Keratinocyte (primary cell): ENCODE measurements around the gene PLEKHG5. TPM values are rescaled to one million over a fixed set of nuclear protein-coding genes. Genes with fewer than 3 reads are reported as not detected.
"Not testable (repeated sequence)": the region's sequence is repeated elsewhere in the genome, so short reads cannot be mapped to it uniquely, and the experiment has no call there.

Experiments used
- DNase-seq: peaks from one replicate; pipeline ENCODE4 v3.0.0-alpha.2; 2011; ENCODE audit warnings: low read depth, missing footprints, low spot score
- FAIRE-seq: peaks from 2 replicates; lab custom pipeline; 2011; peaks lifted over from hg19 to GRCh38; lab: Jason Lieb, UNC
- H2AFZ ChIP-seq: 2 replicates; pipeline ENCODE4 v1.6.0; 2012; ENCODE audit warnings: low read length, control low read depth, inconsistent platforms; ENCODE audit not compliant: control insufficient read depth
- H3K27ac ChIP-seq: 2 replicates; pipeline ENCODE4 v1.5.1; 2011; ENCODE audit warnings: low read length; ENCODE audit not compliant: control insufficient read depth, insufficient read depth
- H3K27me3 ChIP-seq: 3 replicates; pipeline ENCODE4 v1.6.0; 2011; ENCODE audit warnings: low read length; ENCODE audit not compliant: control insufficient read depth, insufficient read depth; ENCODE audit errors: extremely low read depth
- H3K36me3 ChIP-seq, 2 experiments: 2 replicates in 1 of 2; 3 replicates in 1 of 2; pipeline ENCODE4 v1.5.1; 2011; ENCODE audit warnings: low read length in 2 of 2, mild to moderate bottlenecking in 1 of 2; ENCODE audit not compliant: control insufficient read depth in 2 of 2, insufficient read depth in 2 of 2; ENCODE audit errors: extremely low read depth in 1 of 2
- H3K4me1 ChIP-seq: 3 replicates; pipeline ENCODE4 v1.5.1; 2011; ENCODE audit warnings: low read length; ENCODE audit not compliant: control insufficient read depth, insufficient read depth; ENCODE audit errors: extremely low read depth
- H3K4me2 ChIP-seq: 3 replicates; pipeline ENCODE4 v1.6.0; 2011; ENCODE audit warnings: low read depth, low read length; ENCODE audit not compliant: control insufficient read depth, insufficient read depth; ENCODE audit errors: extremely low read depth
- H3K4me3 ChIP-seq, 3 experiments: fragments of 200-600 bp in 1 of 3; sonication (generic) in 1 of 3; 2 replicates in 2 of 3; 3 replicates in 1 of 3; pipeline ENCODE4 v1.5.1; 2011 to 2016; ENCODE audit warnings: low read length in 3 of 3, mild to moderate bottlenecking in 3 of 3, control low read depth in 2 of 3, inconsistent platforms in 1 of 3, low read depth in 1 of 3, mixed read lengths in 1 of 3, mixed run types in 1 of 3, moderate library complexity in 1 of 3; ENCODE audit not compliant: control insufficient read depth in 2 of 3, insufficient read depth in 2 of 3; ENCODE audit errors: extremely low read depth in 1 of 3
- H3K79me2 ChIP-seq: 2 replicates; pipeline ENCODE4 v1.6.0; 2012; ENCODE audit warnings: low read length; ENCODE audit not compliant: control insufficient read depth, insufficient read depth
- H3K9ac ChIP-seq: 3 replicates; pipeline ENCODE4 v1.6.0; 2011; ENCODE audit warnings: low read length; ENCODE audit not compliant: control insufficient read depth, insufficient read depth; ENCODE audit errors: extremely low read depth
- H3K9me1 ChIP-seq: 3 replicates; pipeline ENCODE4 v1.6.0; 2011; ENCODE audit warnings: low read length; ENCODE audit not compliant: control insufficient read depth, insufficient read depth; ENCODE audit errors: extremely low read depth
- H3K9me3 ChIP-seq: 2 replicates; pipeline ENCODE4 v1.5.1; 2012; ENCODE audit warnings: low read depth, low read length; ENCODE audit not compliant: control insufficient read depth
- H4K20me1 ChIP-seq: 3 replicates; pipeline ENCODE4 v1.6.0; 2011; ENCODE audit warnings: low read length; ENCODE audit not compliant: control insufficient read depth, insufficient read depth; ENCODE audit errors: extremely low read depth
- EZH2 ChIP-seq: IDR thresholded peaks from one replicate; pipeline ENCODE4 v1.6.1; 2012; ENCODE audit warnings: inconsistent platforms, mild to moderate bottlenecking, low read length, moderate library complexity
- dilution Hi-C: fragments of 300-500 bp; cut with MboI; formaldehyde crosslinking; loops from one replicate; pipeline ENCODE4 v1.7.0; 2020; ENCODE audit warnings: low sequenced_read_pairs; ENCODE audit not compliant: extremely low pct_ligation_motif_present
- polyA plus RNA-seq, 5 experiments: library from polyadenylated mRNA; depleted of rRNA in 3 of 5; stranded (reverse) in 3 of 5; stranded (forward) in 1 of 5; unstranded in 1 of 5; fragments of >200 nt; gene quantifications; 1 replicate in 1 of 5; 2 replicates in 3 of 5; 3 replicates in 1 of 5; pipeline versions ENCODE4 v1.2.1 to v1.2.3, GENCODE V29; 2011 to 2012; ENCODE audit warnings: missing spikeins in 2 of 5, low read depth in 1 of 5, low replicate concordance in 1 of 5
- TF ChIP-seq, protein P1 (sequence below), 3 experiments: IDR thresholded peaks in 1 of 3; conservative IDR thresholded peaks in 1 of 3; optimal IDR thresholded peaks in 1 of 3; 2 replicates in 2 of 3; 3 replicates in 1 of 3; pipeline versions ENCODE3 to v1.5.1; 2011; ENCODE audit warnings: low read length in 3 of 3, mild to moderate bottlenecking in 3 of 3, moderate library complexity in 2 of 3, control low read depth in 1 of 3, inconsistent platforms in 1 of 3; ENCODE audit not compliant: insufficient read depth in 2 of 3; ENCODE audit errors: extremely low read depth in 1 of 3

PLEKHG5 gene
- polyA plus RNA-seq, 1 donor (not counting 4 experiments of a cell fraction or from before 2014, with no cell fraction given) = 11.8 TPM

DNA sequence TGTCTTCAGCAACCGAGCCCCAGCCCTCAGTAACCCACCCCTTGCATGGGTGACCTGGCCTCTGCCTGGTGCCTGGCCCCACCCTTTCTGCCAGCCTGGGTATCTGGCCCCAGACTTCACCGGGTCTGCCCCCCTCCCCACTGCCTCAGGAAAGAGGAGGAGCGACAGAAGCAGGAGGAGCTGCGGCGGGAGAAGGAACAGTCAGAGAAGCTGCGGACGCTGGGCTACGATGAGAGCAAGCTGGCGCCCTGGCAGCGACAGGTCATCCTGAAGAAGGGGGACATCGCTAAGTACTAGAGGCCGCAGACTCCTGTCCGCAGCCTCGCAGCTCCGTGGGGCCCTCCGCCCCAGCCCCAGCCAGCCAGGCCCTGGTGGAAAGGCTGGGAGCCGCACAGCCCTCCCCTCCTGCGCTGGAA is 31.6 kb downstream of the PLEKHG5 start:
- Histone ChIP-seq H3K79me2 (no peaks in the 10 kb centered on the region), H3K4me3 (no peak overlapping the region), H3K4me2 (no peak overlapping the region), H3K27ac (no peak overlapping the region), H2AFZ (no peak overlapping the region), H3K36me3 (peaks cover 24 to 27% of the 10 kb centered on the region in 2 experiments), H3K4me1 (no peaks in the 10 kb centered on the region), H4K20me1 (no peaks in the 10 kb centered on the region), H3K9me1 (no peaks in the 10 kb centered on the region), H3K9me3 (no peaks in the 10 kb centered on the region), H3K9ac (no peak overlapping the region), H3K27me3 (peaks cover 12% of the 10 kb centered on the region)
- dilution Hi-C loops = no loop called here
- DNase-seq (no peak), FAIRE-seq (no peak)
- TF ChIP-seq, protein P1, sequence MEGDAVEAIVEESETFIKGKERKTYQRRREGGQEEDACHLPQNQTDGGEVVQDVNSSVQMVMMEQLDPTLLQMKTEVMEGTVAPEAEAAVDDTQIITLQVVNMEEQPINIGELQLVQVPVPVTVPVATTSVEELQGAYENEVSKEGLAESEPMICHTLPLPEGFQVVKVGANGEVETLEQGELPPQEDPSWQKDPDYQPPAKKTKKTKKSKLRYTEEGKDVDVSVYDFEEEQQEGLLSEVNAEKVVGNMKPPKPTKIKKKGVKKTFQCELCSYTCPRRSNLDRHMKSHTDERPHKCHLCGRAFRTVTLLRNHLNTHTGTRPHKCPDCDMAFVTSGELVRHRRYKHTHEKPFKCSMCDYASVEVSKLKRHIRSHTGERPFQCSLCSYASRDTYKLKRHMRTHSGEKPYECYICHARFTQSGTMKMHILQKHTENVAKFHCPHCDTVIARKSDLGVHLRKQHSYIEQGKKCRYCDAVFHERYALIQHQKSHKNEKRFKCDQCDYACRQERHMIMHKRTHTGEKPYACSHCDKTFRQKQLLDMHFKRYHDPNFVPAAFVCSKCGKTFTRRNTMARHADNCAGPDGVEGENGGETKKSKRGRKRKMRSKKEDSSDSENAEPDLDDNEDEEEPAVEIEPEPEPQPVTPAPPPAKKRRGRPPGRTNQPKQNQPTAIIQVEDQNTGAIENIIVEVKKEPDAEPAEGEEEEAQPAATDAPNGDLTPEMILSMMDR (optimal IDR thresholded peaks at IDR 0.05 in 1 of 3, IDR thresholded peaks at IDR 0.05 in 1 of 3, conservative IDR thresholded peaks at IDR 0.05 in 1 of 3; ENCODE audit: extremely low read depth in 1 of 3, insufficient read depth in 2 of 3, low read length in 3 of 3) = no peak
- no peak for TF ChIP-seq EZH2

DNA sequence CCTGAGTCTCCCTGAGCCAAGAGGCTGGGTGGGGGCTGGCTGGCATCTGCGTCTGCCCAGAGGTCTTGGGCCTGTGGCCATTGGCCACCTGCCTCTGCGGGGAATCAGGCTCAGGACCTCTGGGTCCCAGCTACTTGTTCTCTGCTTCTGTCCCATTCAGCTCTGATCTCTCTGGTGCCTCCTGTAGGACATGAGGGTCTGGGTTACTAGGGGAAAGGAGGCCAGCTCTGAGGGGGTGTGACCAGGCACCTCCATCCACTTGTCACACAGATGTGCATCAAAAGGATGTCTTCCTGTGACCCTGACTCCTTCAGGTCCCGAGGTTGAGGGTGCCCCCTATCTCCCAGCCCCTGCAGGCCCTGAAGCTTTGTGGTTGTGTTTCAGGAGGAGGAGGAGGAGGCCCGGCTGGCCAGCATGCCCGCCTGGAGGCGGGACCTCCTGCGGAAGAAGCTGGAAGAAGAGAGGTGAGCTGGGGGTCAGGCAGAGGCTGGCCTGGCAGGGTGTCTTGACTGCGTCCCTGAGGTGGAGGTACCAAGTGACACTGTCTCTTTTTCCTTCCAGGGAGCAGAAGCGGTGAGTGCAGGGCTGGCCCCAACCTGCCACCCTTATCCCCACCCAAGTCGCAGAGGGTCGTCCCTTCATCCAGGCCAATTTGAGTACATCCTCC is 34.5 kb downstream of the PLEKHG5 start:
- FAIRE-seq (no peak), DNase-seq (no peak)
- Histone ChIP-seq H3K9ac (no peak overlapping the region), H3K4me1 (no peaks in the 10 kb centered on the region), H3K9me3 (no peaks in the 10 kb centered on the region), H2AFZ (no peak overlapping the region), H3K36me3 (peaks cover 5 to 12% of the 10 kb centered on the region in 2 experiments), H3K79me2 (no peaks in the 10 kb centered on the region), H3K4me3 (no peak overlapping the region), H3K27ac (no peak overlapping the region), H3K27me3 (peaks cover 32% of the 10 kb centered on the region), H3K9me1 (no peaks in the 10 kb centered on the region), H3K4me2 (no peak overlapping the region), H4K20me1 (no peaks in the 10 kb centered on the region)
- dilution Hi-C loops = no loop called here
- TF ChIP-seq, protein P1 (optimal IDR thresholded peaks at IDR 0.05 in 1 of 3, IDR thresholded peaks at IDR 0.05 in 1 of 3, conservative IDR thresholded peaks at IDR 0.05 in 1 of 3; ENCODE audit: extremely low read depth in 1 of 3, insufficient read depth in 2 of 3, low read length in 3 of 3) = no peak
- TF ChIP-seq EZH2 = no peak

DNA sequence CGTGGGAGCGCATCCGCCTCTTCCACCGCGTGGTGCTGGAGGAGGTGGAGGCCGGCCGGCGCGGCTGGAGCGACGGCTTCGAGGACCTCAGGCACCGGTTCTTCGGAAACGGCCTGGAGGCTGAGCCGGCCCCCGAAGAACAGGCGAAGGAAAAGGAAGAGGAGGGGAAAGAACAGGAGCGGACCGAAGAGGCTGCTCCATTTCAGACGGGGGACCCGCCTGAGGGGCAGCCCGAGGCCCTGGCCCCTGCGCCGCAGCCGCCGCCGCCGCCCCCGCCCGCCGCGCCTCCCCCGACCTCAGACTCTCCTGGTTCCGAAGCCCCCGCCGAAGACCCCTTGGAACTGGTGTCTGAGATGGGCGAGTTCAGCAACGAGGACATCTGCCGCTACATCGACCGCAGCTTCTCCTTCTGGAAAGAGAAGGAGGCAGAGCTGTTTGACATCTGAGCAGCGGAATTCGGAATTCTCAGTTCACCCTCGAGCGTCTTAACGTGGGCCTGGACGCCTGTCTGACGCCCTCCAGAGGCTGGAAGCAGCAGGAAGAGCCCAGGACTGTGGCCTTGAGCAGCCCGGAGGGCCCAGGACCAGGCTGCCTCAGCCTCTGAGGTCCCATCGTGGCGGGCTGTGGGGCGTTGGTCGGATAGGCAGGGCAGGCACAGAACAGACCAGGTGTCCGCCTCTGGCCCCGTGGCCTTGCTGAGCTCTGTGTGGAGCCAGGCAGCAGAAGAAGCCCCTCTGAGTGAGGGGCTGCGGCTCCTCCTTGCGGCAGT is 35.5 kb downstream of the PLEKHG5 start:
- H2AFZ ChIP-seq, H3K9me3 ChIP-seq, H3K9me1 ChIP-seq, H3K4me2 ChIP-seq, dilution Hi-C loops, FAIRE-seq, H3K79me2 ChIP-seq, H3K4me1 ChIP-seq, H3K9ac ChIP-seq, H3K4me3 ChIP-seq, DNase-seq, H4K20me1 ChIP-seq, H3K27ac ChIP-seq, H3K36me3 ChIP-seq: not testable (repeated sequence)
- peaks cover 35% of the 10 kb centered on the region for H3K27me3 ChIP-seq
